Kidney epithelial cell (primary cell): ENCODE data around the gene ZMYM4. TPM values are rescaled to one million over a fixed set of nuclear protein-coding genes. Genes with fewer than 3 reads are reported as not detected.

Experiments used
- DNase-seq: peaks from one replicate; pipeline ENCODE4 v3.0.0-alpha.2; 2010; ENCODE audit warnings: low read depth
- H3K27me3 ChIP-seq: 2 replicates; pipeline ENCODE4 v1.6.0; 2011; ENCODE audit warnings: low read length; ENCODE audit not compliant: control insufficient read depth, insufficient read depth
- H3K36me3 ChIP-seq: 2 replicates; pipeline ENCODE4 v1.5.1; 2011; ENCODE audit warnings: low read length; ENCODE audit not compliant: control insufficient read depth, insufficient read depth
- H3K4me3 ChIP-seq: 2 replicates; pipeline ENCODE4 v1.5.1; 2011; ENCODE audit warnings: low read depth, mild to moderate bottlenecking, control low read depth, low read length
- CTCF ChIP-seq: IDR thresholded peaks from 2 replicates; pipeline ENCODE4 v1.5.1; 2011; ENCODE audit warnings: mild to moderate bottlenecking, moderate library complexity, low read length, control low read depth, inconsistent platforms; ENCODE audit not compliant: insufficient read depth, poor library complexity, severe bottlenecking
- total RNA-seq: library from RNA; depleted of rRNA; stranded (reverse); fragments of >200 nt; gene quantifications from 2 replicates; pipeline ENCODE4 v1.2.3, GENCODE V29; 2015

Gene ZMYM4
- total RNA-seq, 1 donor from 2014 or later: 35.1 TPM

DNA sequence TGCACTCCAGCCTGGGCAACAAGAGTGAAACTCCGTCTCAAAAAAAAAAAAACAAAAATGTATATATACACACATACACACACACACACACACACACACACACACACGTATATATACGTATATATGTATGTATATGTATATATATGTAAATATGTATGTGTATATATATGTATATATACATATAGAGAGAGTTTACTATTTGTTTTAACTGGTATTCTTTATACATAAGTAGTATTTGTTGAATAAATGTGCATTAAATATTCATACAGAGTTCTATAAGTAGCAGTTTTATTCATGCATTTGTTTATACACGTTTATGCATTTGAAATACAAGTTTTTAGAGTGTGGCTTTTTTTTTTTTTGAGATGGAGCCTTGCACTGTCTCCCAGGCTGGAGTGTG is 113.6 kb downstream of the ZMYM4 start:
- Histone ChIP-seq H3K27me3 (no peaks in the 10 kb centered on the region), H3K36me3 (peaks cover 2% of the 10 kb centered on the region), H3K4me3 (no peak overlapping the region)
- TF ChIP-seq CTCF: no peak
- no peak for DNase-seq

DNA sequence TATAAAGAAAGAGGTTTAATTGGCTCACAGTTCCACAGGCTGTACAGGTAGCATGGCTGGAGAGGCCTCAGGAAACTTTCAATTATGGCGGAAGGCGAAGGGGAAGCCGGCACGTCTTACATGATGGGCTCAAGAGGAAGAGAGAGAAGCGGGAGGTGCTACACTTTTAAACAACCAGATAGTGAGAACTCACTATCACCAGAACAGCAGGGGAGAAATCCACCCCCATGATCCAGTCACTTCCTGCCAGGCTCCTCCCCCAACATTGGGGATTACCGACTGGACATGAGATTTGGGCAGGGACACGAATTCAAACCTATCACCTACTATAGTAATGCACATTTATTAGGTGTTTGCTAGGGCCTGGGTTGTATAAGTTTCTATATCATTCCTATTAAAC is 117.8 kb downstream of the ZMYM4 start:
- no peaks in the 10 kb centered on the region for H3K27me3 ChIP-seq
- H3K4me3 ChIP-seq: no peak overlapping the region
- no peak for TF ChIP-seq CTCF
- no peak for DNase-seq
- H3K36me3 ChIP-seq: peaks cover 1% of the 10 kb centered on the region

DNA sequence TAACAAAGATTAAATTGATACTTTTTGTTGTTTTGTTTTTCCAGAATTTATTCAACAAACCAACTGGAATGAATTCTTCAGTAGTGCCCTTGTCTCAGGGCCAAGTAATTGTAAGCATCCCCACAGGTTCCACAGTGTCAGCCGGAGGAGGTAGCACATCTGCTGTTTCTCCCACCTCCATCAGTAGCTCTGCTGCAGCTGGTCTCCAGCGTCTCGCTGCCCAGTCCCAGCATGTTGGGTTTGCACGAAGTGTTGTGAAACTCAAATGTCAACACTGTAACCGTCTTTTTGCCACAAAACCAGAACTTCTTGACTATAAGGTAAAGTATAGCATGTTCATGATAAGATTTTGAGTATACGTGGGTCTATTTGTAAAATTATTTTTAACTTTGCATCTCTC is 118.5 kb downstream of the ZMYM4 start:
- H3K4me3 ChIP-seq: no peak overlapping the region
- no peak for TF ChIP-seq CTCF
- no peaks in the 10 kb centered on the region for H3K27me3 ChIP-seq
- DNase-seq: no peak
- no peaks in the 10 kb centered on the region for H3K36me3 ChIP-seq

GRCh38 chr1:35390600-35391494 is 122.3 kb downstream of the ZMYM4 start:
- Histone ChIP-seq H3K27me3 (no peaks in the 10 kb centered on the region), H3K36me3 (peaks cover 3% of the 10 kb centered on the region), H3K4me3 (no peak overlapping the region)
- TF ChIP-seq CTCF: no peak
- no peak for DNase-seq

- no peak for DNase-seq
- Histone ChIP-seq H3K4me3 (no peak overlapping the region), H3K27me3 (no peaks in the 10 kb centered on the region), H3K36me3 (peaks cover 3% of the 10 kb centered on the region)
- TF ChIP-seq CTCF: no peak
Measured at GRCh38 chr1:35394386-35394785, 125.9 kb downstream of the ZMYM4 start.

DNA sequence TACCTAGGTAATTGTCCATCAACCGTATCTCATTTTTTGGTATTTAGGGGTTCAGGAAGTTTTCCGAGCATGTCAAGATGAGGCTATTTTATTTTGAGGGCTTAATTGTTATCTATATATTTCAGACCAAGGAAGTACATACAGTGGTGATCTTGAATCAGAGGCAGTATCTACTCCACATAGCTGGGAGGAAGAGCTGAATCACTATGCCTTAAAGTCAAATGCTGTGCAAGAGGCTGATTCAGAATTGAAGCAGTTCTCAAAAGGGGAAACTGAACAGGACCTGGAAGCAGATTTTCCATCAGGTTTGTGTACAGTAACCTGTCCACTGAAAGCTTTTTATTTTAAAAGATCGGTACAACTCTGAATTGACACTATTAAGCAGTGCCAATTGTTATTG is 130.2 kb downstream of the ZMYM4 start:
- H3K27me3 ChIP-seq: no peaks in the 10 kb centered on the region
- peaks cover 3% of the 10 kb centered on the region for H3K36me3 ChIP-seq
- no peak for DNase-seq

More for the DNA sequence above, 130.2 kb downstream of the ZMYM4 start:
- TF ChIP-seq CTCF: no peak
- no peak overlapping the region for H3K4me3 ChIP-seq
